ENCODE measurements around the gene SERINC3. TPM values are rescaled to one million over a fixed set of nuclear protein-coding genes. Genes with fewer than 3 reads are reported as not detected.

Gene SERINC3
- total and polyA plus RNA-seq, 2 of the 8 experiments (the other 6 are each of a cell fraction or from before 2014, with no cell fraction given): 47.2 to 66.0 TPM

DNA sequence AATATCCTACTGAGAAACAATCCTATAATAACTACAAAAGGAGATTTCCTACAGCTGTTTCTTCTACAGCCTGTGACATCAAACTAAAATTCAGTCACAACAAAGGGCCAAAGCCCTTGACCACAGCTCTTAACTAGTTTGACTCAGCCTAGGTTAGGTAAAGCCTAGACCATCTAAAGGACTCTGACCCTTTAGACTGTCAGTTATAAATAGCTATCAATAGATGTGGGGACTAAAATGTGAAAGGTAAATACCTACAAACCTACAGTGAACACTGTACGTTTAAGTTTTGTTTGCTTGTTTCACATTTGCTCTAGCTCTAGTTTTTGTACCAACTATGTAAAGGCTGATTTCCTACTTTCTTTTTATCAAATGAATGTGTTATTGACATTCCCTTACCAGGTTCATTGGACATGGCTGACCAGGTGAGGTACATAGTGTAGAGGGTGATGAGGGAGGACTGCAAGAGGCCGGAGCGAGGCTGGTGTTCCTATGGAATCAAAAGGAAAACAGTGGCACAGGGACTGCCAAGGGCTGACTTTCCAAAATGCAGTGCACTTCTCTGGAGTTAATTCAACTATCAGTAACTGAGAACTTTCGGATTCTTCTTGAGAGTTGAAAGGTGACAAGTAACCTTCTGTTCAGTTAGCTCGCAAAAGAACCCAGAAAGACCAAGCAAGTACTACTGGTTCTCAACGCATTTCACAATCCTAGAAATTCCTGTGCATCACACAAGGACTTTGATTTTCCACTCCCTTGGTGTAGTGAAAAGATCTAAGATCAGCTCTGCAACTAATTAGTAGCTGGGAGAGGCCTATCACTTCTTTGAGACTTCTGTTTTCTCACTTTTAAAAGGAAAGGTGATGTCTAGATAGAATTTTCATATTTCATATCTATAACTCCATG, 17.2 kb downstream of the SERINC3 start (continued):
- TF ChIP-seq HDAC6 (IDR thresholded peaks at IDR 0.05; ENCODE audit: low read depth, low read length): no peak
- no peak for TF ChIP-seq CHD2 (IDR thresholded peaks at IDR 0.05; ENCODE audit: low read length)
- TF ChIP-seq, protein P1, sequence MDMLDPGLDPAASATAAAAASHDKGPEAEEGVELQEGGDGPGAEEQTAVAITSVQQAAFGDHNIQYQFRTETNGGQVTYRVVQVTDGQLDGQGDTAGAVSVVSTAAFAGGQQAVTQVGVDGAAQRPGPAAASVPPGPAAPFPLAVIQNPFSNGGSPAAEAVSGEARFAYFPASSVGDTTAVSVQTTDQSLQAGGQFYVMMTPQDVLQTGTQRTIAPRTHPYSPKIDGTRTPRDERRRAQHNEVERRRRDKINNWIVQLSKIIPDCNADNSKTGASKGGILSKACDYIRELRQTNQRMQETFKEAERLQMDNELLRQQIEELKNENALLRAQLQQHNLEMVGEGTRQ (IDR thresholded peaks at IDR 0.05; ENCODE audit: low read length): no peak
